ENCODE data around the gene EEIG2. TPM values are rescaled to one million over a fixed set of nuclear protein-coding genes. Genes with fewer than 3 reads are reported as not detected.
"Not testable (repeated sequence)": the region's sequence is repeated elsewhere in the genome, so short reads cannot be mapped to it uniquely, and the experiment has no call there.

The EEIG2 gene
- total RNA-seq, 1 experiment from 2014 or later: 16.5 TPM

DNA sequence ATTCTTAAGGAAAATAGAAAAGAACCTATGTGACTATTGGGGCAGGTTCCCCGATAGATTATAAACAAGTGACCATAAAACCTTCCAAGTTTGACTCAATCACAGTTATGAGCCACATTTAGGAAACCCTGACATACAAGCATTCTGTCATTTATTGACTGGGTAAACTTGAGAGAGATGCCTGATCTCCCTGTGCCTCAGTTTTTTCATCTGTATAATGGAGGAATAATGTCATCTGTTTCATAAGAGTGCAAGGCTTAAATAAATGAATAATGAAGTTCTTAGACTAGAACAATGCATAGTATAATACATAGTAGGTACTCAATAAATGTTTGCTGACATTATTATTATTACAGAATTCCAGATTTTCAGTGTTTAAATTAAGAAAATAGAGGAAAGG lies 18.9 kb upstream of the EEIG2 start:
- DNase-seq (ENCODE audit: low spot score): no peak
- in situ Hi-C loops (cut with HindIII; ENCODE audit: low sequenced_read_pairs): no loop called here

DNA sequence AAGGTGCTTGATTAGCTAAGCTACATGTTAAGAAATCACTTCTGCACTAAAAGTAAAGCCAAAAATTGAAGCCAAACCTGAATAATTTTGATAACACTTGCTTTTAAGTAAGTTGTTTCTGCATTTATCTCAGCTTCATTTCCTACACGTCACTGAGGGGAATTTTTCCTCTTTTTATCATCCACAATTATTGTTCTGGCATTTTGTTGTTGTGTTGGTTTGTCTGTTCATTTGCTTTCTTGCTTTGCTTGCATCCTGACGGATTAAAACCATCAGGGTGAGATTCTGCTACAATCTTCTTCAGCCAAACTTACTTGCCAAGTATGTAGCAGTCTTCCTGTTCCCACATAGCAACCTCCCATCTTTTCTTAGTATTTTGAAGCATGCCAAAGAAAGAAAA lies 18.0 kb upstream of the EEIG2 start:
- in situ Hi-C loops (cut with HindIII; ENCODE audit: low sequenced_read_pairs): no loop called here
- no peak for DNase-seq (ENCODE audit: low spot score)

DNA sequence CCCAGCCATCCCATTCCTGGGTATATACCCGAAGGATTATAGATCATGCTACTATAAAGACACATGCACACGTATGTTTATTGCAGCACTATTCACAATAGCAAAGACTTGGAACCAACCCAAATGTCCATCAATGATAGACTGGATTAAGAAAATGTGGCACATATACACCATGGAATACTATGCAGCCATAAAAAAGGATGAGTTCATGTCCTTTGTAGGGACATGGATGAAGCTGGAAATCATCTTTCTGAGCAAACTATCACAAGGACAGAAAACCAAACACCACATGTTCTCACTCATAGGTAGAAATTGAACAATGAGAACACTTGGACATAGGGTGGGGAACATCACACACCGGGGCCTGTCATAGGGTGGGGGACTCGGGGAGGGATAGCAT lies 12.4 kb upstream of the EEIG2 start:
- DNase-seq (ENCODE audit: low spot score); in situ Hi-C loops (cut with HindIII; ENCODE audit: low sequenced_read_pairs): not testable (repeated sequence)

- in situ Hi-C loops (cut with HindIII; ENCODE audit: low sequenced_read_pairs): no loop called here
- no peak for DNase-seq (ENCODE audit: low spot score)
These were observed 8.6 kb upstream of the EEIG2 start for GRCh38 chr1:108551137-108551862.

- in situ Hi-C loops (cut with HindIII; ENCODE audit: low sequenced_read_pairs): no loop called here
- no peak for DNase-seq (ENCODE audit: low spot score)
These were observed 6.0 kb upstream of the EEIG2 start for GRCh38 chr1:108553905-108554304.

- DNase-seq (ENCODE audit: low spot score): no peak
- in situ Hi-C loops (cut with HindIII; ENCODE audit: low sequenced_read_pairs): no loop called here
These were observed 5.0 kb upstream of the EEIG2 start for GRCh38 chr1:108554682-108555427.

DNA sequence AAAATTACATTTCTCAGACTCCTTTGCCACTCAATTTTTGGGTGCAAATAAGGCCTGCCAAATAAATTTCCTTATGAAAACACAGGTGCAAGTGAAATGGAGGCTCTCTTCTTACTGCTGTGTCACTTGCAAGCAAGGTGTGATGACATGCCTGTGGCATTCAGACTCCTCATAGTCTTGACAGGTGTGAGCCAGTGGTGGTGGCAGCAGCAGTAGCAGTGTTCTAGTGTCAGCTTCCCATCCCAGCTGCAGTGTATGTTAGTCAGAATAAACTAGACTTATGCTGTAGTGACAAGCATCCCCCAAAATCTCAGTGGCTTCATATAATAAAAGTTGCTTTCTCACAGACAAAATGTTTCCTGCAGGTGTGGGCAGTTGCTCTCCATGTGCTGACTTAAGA lies 3.8 kb upstream of the EEIG2 start:
- in situ Hi-C loops (cut with HindIII; ENCODE audit: low sequenced_read_pairs): no loop called here
- DNase-seq (ENCODE audit: low spot score): no peak

DNA sequence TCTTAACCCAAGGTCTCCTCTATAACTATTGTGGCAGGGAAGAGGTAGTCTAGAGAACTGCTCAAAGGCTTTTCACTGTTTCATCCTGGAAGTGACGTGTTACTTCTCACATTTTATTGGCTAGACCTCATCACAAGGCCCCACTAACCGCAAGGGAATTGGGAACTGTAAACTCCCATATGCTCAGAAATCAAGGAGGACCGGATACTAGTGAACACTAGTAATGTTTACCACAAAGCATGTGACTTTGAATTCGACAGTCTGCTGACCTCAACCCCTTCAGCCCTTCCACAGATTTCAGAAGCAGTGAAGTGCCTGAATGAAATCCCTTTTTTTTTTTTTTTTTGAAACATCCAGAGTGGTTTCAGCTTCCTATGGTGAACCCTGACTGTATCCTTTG lies 3.4 kb upstream of the EEIG2 start:
- no peak for DNase-seq (ENCODE audit: low spot score)
- in situ Hi-C loops (cut with HindIII; ENCODE audit: low sequenced_read_pairs): no loop called here

GRCh38 chr1:108557296-108557695 lies 2.6 kb upstream of the EEIG2 start:
- DNase-seq (ENCODE audit: low spot score): no peak
- in situ Hi-C loops (cut with HindIII; ENCODE audit: low sequenced_read_pairs): no loop called here

GRCh38 chr1:108560189-108560873 lies 431 bp downstream of the EEIG2 start:
- peak; percentile 76 for DNase-seq (ENCODE audit: low spot score)

GRCh38 chr1:108560874-108561459 lies 1.1 kb downstream of the EEIG2 start:
- DNase-seq (ENCODE audit: low spot score): peak; percentile 80
- in situ Hi-C loops (cut with HindIII; ENCODE audit: low sequenced_read_pairs): no loop called here

More at GRCh38 chr1:108560189-108560873, 431 bp downstream of the EEIG2 start:
- in situ Hi-C loops (cut with HindIII; ENCODE audit: low sequenced_read_pairs): no loop called here

DNA sequence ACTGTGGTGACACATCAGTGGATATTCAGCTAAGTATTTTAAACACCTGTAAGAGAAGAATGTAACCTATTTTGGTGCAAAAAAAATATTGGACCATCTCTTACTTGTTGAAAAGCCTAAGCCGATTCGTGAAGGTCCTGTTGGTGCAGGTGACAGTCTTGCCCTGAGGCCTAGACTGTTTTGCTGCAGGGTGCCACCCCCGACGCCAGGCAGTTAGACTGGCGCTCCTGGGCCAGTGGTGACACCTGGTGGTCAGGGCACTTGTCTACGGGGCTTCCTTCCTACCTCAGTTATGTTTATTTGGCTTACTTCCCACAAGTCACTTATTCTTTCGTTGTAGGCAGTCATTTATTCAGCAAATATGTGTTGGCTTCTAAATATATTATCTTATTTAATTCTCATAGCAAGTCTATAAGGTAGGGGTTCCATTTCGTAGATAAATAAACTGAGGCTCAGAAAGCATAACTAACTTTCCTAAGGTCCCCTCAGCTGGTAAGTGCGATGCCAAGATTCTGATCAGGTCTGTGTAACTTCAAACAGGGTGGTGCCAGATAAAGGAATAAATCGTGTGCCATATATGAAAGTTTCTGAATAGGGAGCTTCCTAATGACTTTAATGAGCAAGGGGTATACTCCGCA lies 1.9 kb downstream of the EEIG2 start:
- in situ Hi-C loops (cut with HindIII; ENCODE audit: low sequenced_read_pairs): no loop called here
- DNase-seq (ENCODE audit: low spot score): peak; percentile 37

GRCh38 chr1:108563808-108564207 lies 3.9 kb downstream of the EEIG2 start:
- no peak for DNase-seq (ENCODE audit: low spot score)
- in situ Hi-C loops (cut with HindIII; ENCODE audit: low sequenced_read_pairs): no loop called here

GRCh38 chr1:108565081-108565480 lies 5.2 kb downstream of the EEIG2 start:
- in situ Hi-C loops (cut with HindIII; ENCODE audit: low sequenced_read_pairs): no loop called here
- no peak for DNase-seq (ENCODE audit: low spot score)

DNA sequence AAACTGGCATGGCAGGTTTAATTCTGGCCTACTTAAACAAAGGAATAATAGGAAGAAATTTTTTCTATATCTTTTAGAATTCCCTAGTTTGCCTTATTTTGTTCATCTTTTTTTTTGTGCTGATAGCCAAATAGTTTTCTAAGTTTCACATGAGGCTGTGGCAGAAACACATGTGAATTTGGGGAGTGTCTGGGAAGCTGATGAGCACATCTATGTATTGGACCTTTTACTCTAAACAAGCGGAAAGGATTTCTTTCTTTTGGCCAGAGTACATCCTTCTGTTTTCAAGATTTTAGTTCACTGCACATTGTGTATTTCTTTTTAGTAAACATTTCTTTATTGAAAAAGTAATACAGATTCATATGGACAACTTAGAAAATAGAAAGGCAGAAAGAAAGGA lies 5.6 kb downstream of the EEIG2 start:
- no peak for DNase-seq (ENCODE audit: low spot score)
- in situ Hi-C loops (cut with HindIII; ENCODE audit: low sequenced_read_pairs): no loop called here

DNA sequence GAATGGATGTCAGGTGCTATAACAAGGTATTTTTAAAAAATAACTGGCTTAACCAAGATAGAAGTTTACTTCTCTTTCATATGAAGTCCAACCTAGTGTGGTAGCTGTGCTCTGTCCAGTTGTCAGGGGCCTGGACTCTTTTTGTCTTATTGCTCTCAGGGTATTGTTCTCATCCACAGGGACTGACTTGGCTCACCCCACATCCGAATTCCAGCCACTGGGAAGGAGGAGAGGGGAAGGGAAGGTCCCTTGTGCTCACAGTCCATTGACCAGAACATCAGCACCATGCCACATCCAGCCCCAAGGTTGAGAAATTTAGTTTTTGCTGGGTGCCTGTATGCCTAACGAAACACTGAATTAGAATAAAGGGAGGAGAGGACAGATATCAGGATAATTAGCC lies 8.7 kb downstream of the EEIG2 start:
- no peak for DNase-seq (ENCODE audit: low spot score)
- in situ Hi-C loops (cut with HindIII; ENCODE audit: low sequenced_read_pairs): no loop called here

- in situ Hi-C loops (cut with HindIII; ENCODE audit: low sequenced_read_pairs): no loop called here
- no peak for DNase-seq (ENCODE audit: low spot score)
These were observed 9.3 kb downstream of the EEIG2 start for GRCh38 chr1:108569097-108569728.

- no peak for DNase-seq (ENCODE audit: low spot score)
- in situ Hi-C loops (cut with HindIII; ENCODE audit: low sequenced_read_pairs): no loop called here
These were observed 10.2 kb downstream of the EEIG2 start for GRCh38 chr1:108570128-108570527.

GRCh38 chr1:108570998-108571401 lies 11.1 kb downstream of the EEIG2 start:
- no peak for DNase-seq (ENCODE audit: low spot score)
- in situ Hi-C loops (cut with HindIII; ENCODE audit: low sequenced_read_pairs): no loop called here
